Adipose tissue (tissue), 3 donors: ENCODE measurements around the gene ZDHHC5. TPM values are rescaled to one million over a fixed set of nuclear protein-coding genes. Genes with fewer than 3 reads are reported as not detected.
"Not testable (repeated sequence)": the region's sequence is repeated elsewhere in the genome, so short reads cannot be mapped to it uniquely, and the experiment has no call there.

Experiments
- H3K27ac ChIP-seq: one replicate; pipeline ENCODE4 v1.5.1; 2013; ENCODE audit warnings: low read depth, low read length
- WGBS, 3 donors: extraction: QIAGEN DNeasy Blood & Tissue Kit; methylation state at CpG; one replicate each; pipeline ENCODE4 v1.1.7; 2013; 5-methylcytosine and 5-hydroxymethylcytosine counted together
- polyA plus RNA-seq, 3 donors: library from polyadenylated mRNA; stranded (reverse); fragments of 200-250 nt; gene quantifications; one replicate each; pipeline ENCODE4 v1.2.3, GENCODE V29; 2013
- donor health status: healthy with polysubstance abuse.
- donor health status: Bipolar disorder and iron deficiency.
- donor health status: healthy.

ZDHHC5 gene
- polyA plus RNA-seq, 3 donors: 17.5 to 34.6 (median 18.0) TPM

- WGBS, 3 donors: 45 to 63% (median 54%) methylated on average over 7 of the region's 7 CpGs
- H3K27ac ChIP-seq: no peak overlapping the region
Observed at GRCh38 chr11:57641011-57641807, 26.7 kb upstream of the ZDHHC5 start.

- H3K27ac ChIP-seq: no peak overlapping the region
- 72 to 74% (median 74%) methylated on average over 3 of the region's 3 CpGs for WGBS, 3 donors
Observed at GRCh38 chr11:57643802-57644201, 24.1 kb upstream of the ZDHHC5 start.

GRCh38 chr11:57644748-57645688 is 22.9 kb upstream of the ZDHHC5 start:
- 9 to 14% (median 9%) methylated on average over 17 of the region's 17 CpGs for WGBS, 3 donors
- no peak overlapping the region for H3K27ac ChIP-seq

- no peak overlapping the region for H3K27ac ChIP-seq
Observed at GRCh38 chr11:57645689-57646085, 22.2 kb upstream of the ZDHHC5 start.

GRCh38 chr11:57646194-57646798 is 21.6 kb upstream of the ZDHHC5 start:
- WGBS, 3 donors: 27 to 54% (median 28%) methylated on average over 10 of the region's 10 CpGs
- no peak overlapping the region for H3K27ac ChIP-seq

More at GRCh38 chr11:57645689-57646085, 22.2 kb upstream of the ZDHHC5 start:
- WGBS, 3 donors: 10 to 23% (median 13%) methylated on average over 5 of the region's 5 CpGs

- 6 to 13% (median 12%) methylated on average over 22 to 23 of the region's 23 CpGs for WGBS, 3 donors
- H3K27ac ChIP-seq: no peak overlapping the region
Observed at GRCh38 chr11:57646799-57647303, 21.1 kb upstream of the ZDHHC5 start.

- WGBS, 3 donors: 5 to 8% (median 6%) methylated on average over 10 of the region's 10 CpGs
- H3K27ac ChIP-seq: no peak overlapping the region
Observed at GRCh38 chr11:57647372-57647771, 20.5 kb upstream of the ZDHHC5 start.

GRCh38 chr11:57647960-57648800 is 19.7 kb upstream of the ZDHHC5 start:
- no peak overlapping the region for H3K27ac ChIP-seq
- 7 to 15% (median 12%) methylated on average over 13 of the region's 13 CpGs for whole genome bisulfite sequencing, 3 donors

GRCh38 chr11:57648801-57649735 is 18.8 kb upstream of the ZDHHC5 start:
- H3K27ac ChIP-seq: no peak overlapping the region
- 1 to 9% (median 3%) methylated on average over 22 to 23 of the region's 23 CpGs for WGBS, 3 donors

GRCh38 chr11:57649826-57650738 is 17.8 kb upstream of the ZDHHC5 start, which contains the start of gene YPEL4:
YPEL4 (minus strand) TSS chr11:57649912; CDS start chr11:57647107, 2,805 bp downstream.
- WGBS, 3 donors: 14 to 17% (median 15%) methylated on average over 15 of the region's 15 CpGs
- H3K27ac ChIP-seq: no peak within 1 kb of the TSS

- 58 to 77% (median 72%) methylated on average over 5 of the region's 5 CpGs for WGBS, 3 donors
- no peak overlapping the region for H3K27ac ChIP-seq
Observed at GRCh38 chr11:57650739-57651090, 17.2 kb upstream of the ZDHHC5 start.

- 63 to 87% (median 85%) methylated on average over 7 of the region's 7 CpGs for WGBS, 3 donors
Observed at GRCh38 chr11:57651408-57651807, 16.5 kb upstream of the ZDHHC5 start.

GRCh38 chr11:57652230-57652629 is 15.7 kb upstream of the ZDHHC5 start:
- WGBS, 3 donors: 69 to 77% (median 77%) methylated on average over 14 of the region's 14 CpGs
- not testable (repeated sequence) for H3K27ac ChIP-seq

More at GRCh38 chr11:57651408-57651807, 16.5 kb upstream of the ZDHHC5 start:
- H3K27ac ChIP-seq: no peak overlapping the region

- 60 to 85% (median 75%) methylated on average over 3 of the region's 3 CpGs for WGBS, 3 donors
- H3K27ac ChIP-seq: no peak overlapping the region
Observed at GRCh38 chr11:57652662-57653061, 15.3 kb upstream of the ZDHHC5 start.

GRCh38 chr11:57653163-57653562 is 14.8 kb upstream of the ZDHHC5 start:
- H3K27ac ChIP-seq: no peak overlapping the region
- whole genome bisulfite sequencing, 3 donors: 26 to 42% (median 30%) methylated on average over 3 of the region's 3 CpGs

GRCh38 chr11:57656885-57657193 is 11.1 kb upstream of the ZDHHC5 start:
- WGBS, 3 donors: 17 to 27% (median 21%) methylated on average over 5 of the region's 5 CpGs

More at GRCh38 chr11:57656885-57657193, 11.1 kb upstream of the ZDHHC5 start:
- no peak overlapping the region for H3K27ac ChIP-seq
